K562 (cell line): ENCODE data around the gene CADM2. TPM values are rescaled to one million over a fixed set of nuclear protein-coding genes. Genes with fewer than 3 reads are reported as not detected.

Experiments used
- ATAC-seq: fragments of 200-7000 bp; cut with Tn5 transposase; 3 replicates; pipeline ENCODE4 v1.9.1; 2020; ENCODE audit warnings: moderate library complexity
- BruUV-seq: library from RNA; stranded (reverse); fragments of 400-500 nt; replicated peaks from 2 replicates; lab custom pipeline; 2021; lab: Mats Ljungman, UMichigan
- CTCF ChIA-PET: fragments of 300-600 bp; formaldehyde crosslinking; extraction: SDS; loops from one replicate; lab custom pipeline; 2021; ENCODE audit warnings: low intra/inter-chr PET ratio; lab: Yijun Ruan, JAX
- POLR2A ChIA-PET: fragments of 300-600, 350-650 bp; sonication (Branson Sonifier 250); formaldehyde crosslinking; extraction: SDS; loops from one replicate; lab custom pipeline; 2021; ENCODE audit warnings: antibody characterized with exemption, inconsistent platforms; lab: Yijun Ruan, JAX
- DNase-seq, 4 experiments: peaks; one replicate each; pipeline versions ENCODE4 v3.0.0 to v3.0.0-alpha.2; 2011 to 2018; ENCODE audit warnings: low spot score in 3 of 4, mixed read lengths in 3 of 4; ENCODE audit errors: extremely low read depth in 1 of 4
- FAIRE-seq: peaks from 2 replicates; lab custom pipeline; 2011; peaks lifted over from hg19 to GRCh38; lab: Jason Lieb, UNC
- H2AFZ ChIP-seq: 2 replicates; pipeline ENCODE4 v1.6.0; 2011; ENCODE audit warnings: low read depth, low read length, control low read depth, inconsistent platforms
- H3K27ac ChIP-seq: fragments of 200-600 bp; 3 replicates; pipeline ENCODE4 v1.8.0; 2011; ENCODE audit warnings: low read depth, mild to moderate bottlenecking, control low read depth, inconsistent platforms, low read length, moderate library complexity, mixed read lengths; ENCODE audit errors: extremely low read depth
- H3K27me3 ChIP-seq, 2 experiments: fragments of 300-600 bp in 1 of 2; 2 replicates in 1 of 2; 3 replicates in 1 of 2; pipeline versions ENCODE4 v1.6.0 to v1.8.0; 2011; ENCODE audit warnings: inconsistent platforms in 2 of 2, low read length in 2 of 2, mild to moderate bottlenecking in 1 of 2, mixed read lengths in 1 of 2, moderate library complexity in 1 of 2; ENCODE audit not compliant: control insufficient read depth in 2 of 2, insufficient read depth in 2 of 2
- H3K36me3 ChIP-seq: fragments of 300-600 bp; 3 replicates; pipeline ENCODE4 v1.8.0; 2011; ENCODE audit warnings: mild to moderate bottlenecking, low read length, inconsistent platforms; ENCODE audit not compliant: control insufficient read depth, insufficient read depth
- H3K4me1 ChIP-seq, 2 experiments: fragments of 200-600 bp in 1 of 2; replicated peaks in 1 of 2; 2 replicates in 1 of 2; 3 replicates in 1 of 2; pipeline versions ENCODE4 v1.5.1 to v1.8.0; 2011; ENCODE audit warnings: inconsistent platforms in 2 of 2, low read length in 2 of 2, mild to moderate bottlenecking in 1 of 2, mixed read lengths in 1 of 2, moderate library complexity in 1 of 2; ENCODE audit not compliant: control insufficient read depth in 2 of 2, insufficient read depth in 2 of 2
- H3K4me2 ChIP-seq: 2 replicates; pipeline ENCODE4 v1.6.1; 2011; ENCODE audit warnings: low read length, control low read depth, inconsistent platforms, mixed read lengths; ENCODE audit not compliant: insufficient read depth
- H3K4me3 ChIP-seq: fragments of 200-600 bp; sonication (generic), shearing (Covaris generic); 2 replicates; pipeline ENCODE4 v1.5.1; 2016; ENCODE audit warnings: control low read depth, inconsistent platforms
- H3K79me2 ChIP-seq: fragments of 200-600 bp; 3 replicates; pipeline ENCODE4 v1.8.0; 2011; ENCODE audit warnings: low read length, inconsistent platforms; ENCODE audit not compliant: control insufficient read depth, insufficient read depth
- H3K9ac ChIP-seq, 2 experiments: 2 replicates each; pipeline versions ENCODE4 v1.6.0 to v1.6.1; 2011; ENCODE audit warnings: low read depth in 2 of 2, low read length in 2 of 2, control low read depth in 1 of 2, inconsistent platforms in 1 of 2, mild to moderate bottlenecking in 1 of 2, mixed read lengths in 1 of 2; ENCODE audit not compliant: insufficient read depth in 1 of 2
- H3K9me1 ChIP-seq: one replicate; pipeline ENCODE4 v1.6.0; 2011; ENCODE audit warnings: inconsistent platforms, mild to moderate bottlenecking, low read length, moderate library complexity; ENCODE audit not compliant: control insufficient read depth, insufficient read depth
- H3K9me3 ChIP-seq: replicated peaks from 2 replicates; pipeline ENCODE4 v1.5.1; 2011; ENCODE audit warnings: low read depth, low read length, inconsistent platforms; ENCODE audit not compliant: control insufficient read depth, insufficient read depth
- H4K20me1 ChIP-seq: replicated peaks from 2 replicates; pipeline ENCODE4 v1.6.1; 2011; ENCODE audit warnings: low read length, inconsistent platforms, mixed read lengths; ENCODE audit not compliant: control insufficient read depth, insufficient read depth
- ELF2 ChIP-seq: fragments of 250-450 bp; sonication (Bioruptor Pico); IDR thresholded peaks from 2 replicates; pipeline ENCODE4 v1.5.0; 2021; ENCODE audit warnings: mild to moderate bottlenecking
- SNIP1 ChIP-seq: fragments of 450-650 bp; IDR thresholded peaks from 2 replicates; pipeline ENCODE4 v1.7.1; 2017; ENCODE audit warnings: low read depth, mild to moderate bottlenecking
- STAT5B ChIP-seq: fragments of 250-450 bp; sonication (Bioruptor Pico); IDR thresholded peaks from 2 replicates; pipeline ENCODE4 v1.8.0; 2021; ENCODE audit warnings: mild to moderate bottlenecking, inconsistent platforms
- ZNF76 ChIP-seq: fragments of 250-450 bp; sonication (Bioruptor Pico); IDR thresholded peaks from 2 replicates; pipeline ENCODE4 v1.4.0; 2020; ENCODE audit warnings: mild to moderate bottlenecking, moderate library complexity, borderline replicate concordance
- WGBS: fragments of 100-300 bp; shearing (Covaris generic); methylation state at CpG from one replicate; pipeline ENCODE4 v1.1.6; 2016; ENCODE audit warnings: low coverage, mixed read lengths; ENCODE audit not compliant: insufficient coverage; ENCODE audit errors: missing lambda C conversion rate; 5-methylcytosine and 5-hydroxymethylcytosine counted together
- in situ Hi-C: fragments of 300-500 bp; cut with MboI; formaldehyde crosslinking; loops from 4 replicates; pipeline ENCODE4 v1.15.0; 2018; ENCODE audit warnings: inconsistent platforms, mixed read lengths
- intact Hi-C: fragments of 100-400 bp; cut with micrococcal nuclease; formaldehyde crosslinking; loops from 2 replicates; pipeline ENCODE4 v1.14.2; 2022
- polyA plus RNA-seq, 8 experiments: library from polyadenylated mRNA; depleted of rRNA in 4 of 8; stranded (reverse) in 5 of 8; unstranded in 3 of 8; fragments of >200 nt; fragmentation: Nextera tagmentation in 2 of 8; fragmentation: Illumina TruSeq in 1 of 8; extraction: Ambion mirVana in 2 of 8; extraction: Trizol in 1 of 8; gene quantifications; 2 replicates each; pipeline versions ENCODE4 v1.2.1 to v1.2.3, GENCODE V29; 2011 to 2014; ENCODE audit warnings: inconsistent platforms in 1 of 8, missing spikeins in 1 of 8
- total RNA-seq, 7 experiments: library from RNA; depleted of rRNA in 6 of 7; stranded (reverse); fragments of >200 nt in 6 of 7; fragmentation: Illumina TruSeq in 2 of 7; extraction: Trizol in 2 of 7; gene quantifications; 2 replicates each; pipeline versions ENCODE4 v1.2.1 to v1.2.3, GENCODE V29; 2011 to 2021; ENCODE audit warnings: low replicate concordance in 1 of 7
- TF ChIP-seq, protein P1 (sequence below): fragments of 450-650 bp; IDR thresholded peaks from 2 replicates; pipeline ENCODE4 v1.6.1; 2016; ENCODE audit warnings: antibody characterized with exemption
- TF ChIP-seq, protein P2 (sequence below): fragments of 450-650 bp; formaldehyde crosslinking; IDR thresholded peaks from 2 replicates; pipeline ENCODE4 v1.4.0; 2022; ENCODE audit warnings: mild to moderate bottlenecking, moderate library complexity

Gene CADM2
- total and polyA plus RNA-seq, 9 of the 15 experiments (the other 6 are each of a cell fraction or from before 2014, with no cell fraction given), result 0.11 to 3.2 (median 0.95) TPM

- no peaks in the 10 kb centered on the region for H4K20me1 ChIP-seq
- FAIRE-seq (no peak), ATAC-seq (no peak), DNase-seq (no peak)
- H3K27me3 ChIP-seq, result no peaks in the 10 kb centered on the region
- ChIA-PET CTCF (no interaction called here), POLR2A (no interaction called here)
- no TSS peak for BruUV-seq
- H3K9me1 ChIP-seq, result no peaks in the 10 kb centered on the region
- no peak overlapping the region for H2AFZ ChIP-seq
- no peak overlapping the region for H3K4me2 ChIP-seq
- H3K79me2 ChIP-seq, result no peaks in the 10 kb centered on the region
- intact Hi-C loops, result loop anchor here (10.0 kb wide), 1 partner anchor 1029 kb away; no protein-coding TSS in a partner anchor
- in situ Hi-C loops, result loop anchor here (25.0 kb wide), 1 partner anchor 262 kb away; no protein-coding TSS in a partner anchor
- H3K9me3 ChIP-seq, result no peaks in the 10 kb centered on the region
- no peak overlapping the region for H3K4me3 ChIP-seq
- H3K9ac ChIP-seq, result no peak overlapping the region
- no peaks in the 10 kb centered on the region for H3K36me3 ChIP-seq
- H3K4me1 ChIP-seq, result no peaks in the 10 kb centered on the region
- TF ChIP-seq SNIP1 (no peak), STAT5B (CRISPR knock-in tag) (no peak), ZNF76 (CRISPR knock-in tag) (no peak), ELF2 (CRISPR knock-in tag) (no peak)
- TF ChIP-seq, protein P1, sequence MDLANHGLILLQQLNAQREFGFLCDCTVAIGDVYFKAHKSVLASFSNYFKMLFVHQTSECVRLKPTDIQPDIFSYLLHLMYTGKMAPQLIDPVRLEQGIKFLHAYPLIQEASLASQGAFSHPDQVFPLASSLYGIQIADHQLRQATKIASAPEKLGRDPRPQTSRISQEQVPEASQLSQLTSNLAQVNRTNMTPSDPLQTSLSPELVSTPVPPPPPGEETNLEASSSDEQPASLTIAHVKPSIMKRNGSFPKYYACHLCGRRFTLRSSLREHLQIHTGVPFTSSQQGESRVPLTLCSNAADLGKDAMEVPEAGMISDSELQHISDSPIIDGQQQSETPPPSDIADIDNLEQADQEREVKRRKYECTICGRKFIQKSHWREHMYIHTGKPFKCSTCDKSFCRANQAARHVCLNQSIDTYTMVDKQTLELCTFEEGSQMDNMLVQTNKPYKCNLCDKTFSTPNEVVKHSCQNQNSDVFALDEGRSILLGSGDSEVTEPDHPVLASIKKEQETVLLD, result no peak
- TF ChIP-seq, protein P2, sequence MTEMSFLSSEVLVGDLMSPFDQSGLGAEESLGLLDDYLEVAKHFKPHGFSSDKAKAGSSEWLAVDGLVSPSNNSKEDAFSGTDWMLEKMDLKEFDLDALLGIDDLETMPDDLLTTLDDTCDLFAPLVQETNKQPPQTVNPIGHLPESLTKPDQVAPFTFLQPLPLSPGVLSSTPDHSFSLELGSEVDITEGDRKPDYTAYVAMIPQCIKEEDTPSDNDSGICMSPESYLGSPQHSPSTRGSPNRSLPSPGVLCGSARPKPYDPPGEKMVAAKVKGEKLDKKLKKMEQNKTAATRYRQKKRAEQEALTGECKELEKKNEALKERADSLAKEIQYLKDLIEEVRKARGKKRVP (CRISPR knock-in tag), result no peak
- WGBS, result 0% methylated on average over 2 of the region's 2 CpGs
- no peak overlapping the region for H3K27ac ChIP-seq
Measured at GRCh38 chr3:85574006-85574705, 615.4 kb downstream of the CADM2 start.
